Kidney (tissue), 14 donors: Measurements from ENCODE around the gene CTR9. TPM values are rescaled to one million over a fixed set of nuclear protein-coding genes. Genes with fewer than 3 reads are reported as not detected.

Experiments used
- DNase-seq, 5 donors: peaks; one replicate each; pipeline ENCODE4 v3.0.0-alpha.2; 2013 to 2020
- FAIRE-seq: peaks from 2 replicates; lab custom pipeline; 2012; peaks lifted over from hg19 to GRCh38; lab: Jason Lieb, UNC
- H3K27ac ChIP-seq, 2 donors: one replicate each; pipeline ENCODE4 v1.7.0; 2013; ENCODE audit warnings: low read depth in 2 of 2, low read length in 2 of 2, inconsistent platforms in 1 of 2
- H3K27me3 ChIP-seq: one replicate; pipeline ENCODE4 v1.7.1; 2013; ENCODE audit warnings: low read length, inconsistent platforms; ENCODE audit not compliant: control insufficient read depth, insufficient read depth
- H3K36me3 ChIP-seq, 3 donors: one replicate each; pipeline versions ENCODE4 v1.7.0 to v1.7.1; 2013; ENCODE audit warnings: low read length in 3 of 3, control low read depth in 1 of 3, inconsistent platforms in 1 of 3; ENCODE audit not compliant: insufficient read depth in 3 of 3, control insufficient read depth in 2 of 3
- H3K4me1 ChIP-seq, 3 donors: one replicate each; pipeline versions ENCODE4 v1.7.0 to v1.7.1; 2013; ENCODE audit warnings: low read length in 3 of 3, inconsistent platforms in 1 of 3, low read depth in 1 of 3; ENCODE audit not compliant: control insufficient read depth in 2 of 3, insufficient read depth in 2 of 3
- H3K4me3 ChIP-seq, 3 donors: one replicate each; pipeline versions ENCODE4 v1.7.0 to v1.8.1; 2013; ENCODE audit warnings: low read length in 3 of 3, control low read depth in 1 of 3, inconsistent platforms in 1 of 3
- H3K9ac ChIP-seq, 3 donors: one replicate each; pipeline versions ENCODE4 v1.7.0 to v1.7.1; 2013; ENCODE audit warnings: low read length in 3 of 3, control low read depth in 1 of 3, inconsistent platforms in 1 of 3
- H3K9me3 ChIP-seq, 3 donors: one replicate each; pipeline versions ENCODE4 v1.7.0 to v1.7.1; 2013; ENCODE audit warnings: low read length in 3 of 3, control low read depth in 1 of 3, inconsistent platforms in 1 of 3; ENCODE audit not compliant: control insufficient read depth in 2 of 3, insufficient read depth in 1 of 3
- CTCF ChIP-seq: IDR thresholded peaks from 3 replicates; pipeline ENCODE4 v1.5.1; 2012; ENCODE audit warnings: mild to moderate bottlenecking, moderate library complexity, borderline replicate concordance; ENCODE audit not compliant: insufficient read depth; ENCODE audit errors: extremely low read depth
- intact Hi-C: fragments of 100-400 bp; cut with DNase I; formaldehyde crosslinking; loops from one replicate; pipeline ENCODE4 v1.11.1; 2022
- polyA plus RNA-seq: library from polyadenylated mRNA; stranded (reverse); fragments of 350-450 nt; fragmentation: Illumina TruSeq; extraction: RNeasy Lipid Tissue Mini Kit (QIAGEN cat#74804); gene quantifications from one replicate; pipeline ENCODE4 v1.2.3, GENCODE V29; 2014; ENCODE audit warnings: low read depth, low replicate concordance; ENCODE audit not compliant: insufficient read depth
- total RNA-seq: library from RNA; stranded (reverse); fragmentation: NEBNext Ultra II Directional; extraction: Animal tissue kit (Norgen Biotek cat#: 25700); gene quantifications from one replicate; pipeline ENCODE4 v1.2.1, GENCODE V29; 2021
- donor health status: control.
- donor health status: control.
- donor health status: control.
- donor health status: control.
- donor health status: control.
- donor health status: DM: yes; HTN: yes; CAD: no.
- donor health status: Normal renal cell carcinoma (clear cell type).

CTR9 gene
- total and polyA plus RNA-seq, 2 donors from 2014 or later = 16.7 to 33.3 TPM

DNA sequence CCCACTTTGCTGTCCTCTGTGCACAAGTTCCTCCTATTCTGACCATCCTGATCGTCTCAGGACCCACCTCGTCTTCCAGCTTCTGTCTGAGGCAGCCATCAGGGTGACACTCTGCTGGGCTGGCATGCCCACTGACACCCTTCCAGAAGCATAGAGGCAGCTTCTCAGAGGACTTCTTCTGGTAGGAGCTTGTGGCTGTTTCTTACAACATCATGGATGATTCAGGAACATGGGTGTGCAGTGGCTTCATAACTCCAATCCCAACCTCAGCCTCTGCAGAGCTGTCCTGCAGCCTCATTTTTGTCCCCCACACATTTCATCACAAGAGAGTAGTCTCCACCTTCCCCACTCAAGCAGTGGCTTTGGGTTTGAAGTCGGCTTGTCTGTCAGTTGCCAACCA lies 20.9 kb upstream of the CTR9 start:
- Histone ChIP-seq H3K27ac (no peak overlapping the region), H3K4me1 (no peaks in the 10 kb centered on the region), H3K4me3 (no peak overlapping the region), H3K9me3 (peaks cover 0 to 5% (median 0%) of the 10 kb centered on the region in 3 donors), H3K27me3 (no peaks in the 10 kb centered on the region), H3K9ac (no peak overlapping the region), H3K36me3 (no peaks in the 10 kb centered on the region)
- intact Hi-C loops = loop anchor here (5.0 kb wide), 1 partner anchor 103 kb away; no protein-coding TSS in a partner anchor
- FAIRE-seq (no peak), DNase-seq (no peak)
- no peak for TF ChIP-seq CTCF

DNA sequence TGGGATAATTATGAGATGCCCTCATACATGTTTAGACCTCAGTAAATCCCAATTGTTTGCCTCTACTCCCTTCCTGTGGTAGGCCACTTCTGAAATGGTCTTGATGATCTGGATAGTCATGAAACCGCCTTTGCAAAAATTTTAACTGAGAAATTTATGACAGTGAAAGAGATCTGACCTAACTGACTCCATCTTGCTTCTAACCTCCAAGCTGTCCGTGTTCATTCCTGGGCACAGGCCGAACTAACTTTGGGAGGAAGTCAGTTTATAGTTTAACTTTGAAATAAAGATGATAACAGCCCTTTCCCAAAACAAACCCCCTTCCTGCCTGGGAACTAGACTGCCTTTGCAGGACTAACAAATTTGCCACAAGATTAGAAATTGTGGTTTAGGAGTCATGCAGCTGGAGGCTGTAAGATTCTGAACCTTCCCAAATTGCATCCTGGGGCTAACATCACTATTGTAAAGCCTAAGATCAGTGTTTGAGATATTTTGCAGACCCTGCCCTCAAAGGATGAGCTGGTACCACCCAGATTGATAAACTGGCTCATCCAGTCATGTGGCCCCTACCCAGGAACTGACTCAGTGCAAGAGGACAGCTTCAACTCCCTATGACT lies 19.9 kb upstream of the CTR9 start:
- Histone ChIP-seq H3K4me1 (peaks cover 0 to 3% (median 0%) of the 10 kb centered on the region in 3 donors), H3K27me3 (no peaks in the 10 kb centered on the region), H3K9me3 (peaks cover 0 to 5% (median 0%) of the 10 kb centered on the region in 3 donors), H3K36me3 (no peaks in the 10 kb centered on the region), H3K27ac (no peak overlapping the region), H3K4me3 (no peak overlapping the region), H3K9ac (no peak overlapping the region)
- TF ChIP-seq CTCF = no peak
- DNase-seq (no peak), FAIRE-seq (no peak)
- intact Hi-C loops = loop anchor here (5.0 kb wide), 1 partner anchor 104 kb away; no protein-coding TSS in a partner anchor

DNA sequence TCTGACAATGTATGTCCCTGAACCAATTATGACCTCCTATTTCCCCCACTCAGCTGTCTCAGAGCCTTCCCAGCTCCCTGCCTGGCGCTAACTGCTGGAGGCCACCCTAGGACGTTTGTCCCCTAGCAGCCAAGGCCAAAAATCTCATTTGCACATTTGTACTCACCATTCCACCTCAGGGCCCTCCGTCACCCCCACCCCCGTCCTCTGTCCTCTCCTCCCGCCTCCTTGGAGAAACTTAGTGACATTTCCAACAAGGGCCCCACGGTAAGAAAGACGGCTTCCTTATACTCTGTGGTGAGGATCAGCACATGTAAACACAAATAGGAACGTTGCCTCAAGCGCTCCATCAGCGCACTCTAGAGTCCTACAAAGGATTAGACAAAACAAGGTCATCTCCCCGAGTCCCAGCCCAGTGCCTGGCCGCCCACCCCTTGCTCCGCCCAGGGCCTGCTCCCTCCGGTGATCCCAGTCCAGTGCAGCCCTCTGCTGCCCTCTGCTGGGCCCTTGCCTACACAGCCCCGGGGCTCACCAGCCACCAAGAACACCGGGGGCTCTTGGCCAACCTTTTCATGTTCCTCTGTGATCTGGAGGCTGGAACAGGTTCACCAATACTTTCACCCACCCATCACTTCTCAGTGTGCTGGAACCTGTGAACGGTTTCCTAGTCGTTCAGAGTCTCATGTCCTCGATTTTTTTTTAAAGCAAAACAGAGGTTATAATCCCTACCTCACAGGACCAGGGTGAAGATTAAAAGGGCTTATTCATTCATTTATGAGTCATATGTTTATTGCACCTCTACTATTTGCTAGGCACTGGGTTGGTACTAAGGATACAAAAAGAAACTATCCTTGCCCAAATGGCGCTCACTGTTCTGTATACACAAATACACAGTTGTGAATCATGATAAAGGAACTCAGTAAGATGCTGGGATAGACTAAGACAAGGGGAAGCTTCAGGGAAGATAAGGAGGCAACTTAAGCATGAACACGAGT lies 15.3 kb upstream of the CTR9 start:
- TF ChIP-seq CTCF = peak; percentile 88
- H3K9ac ChIP-seq = peak overlapping the region in 2 of 3 donors; percentile 8 to 59
- FAIRE-seq (peak; percentile 66), DNase-seq (peak; percentile 94 to 98 (median 96))
- intact Hi-C loops = loop anchor here (5.0 kb wide), 1 partner anchor 328 kb away; no protein-coding TSS in a partner anchor
- H3K27me3 ChIP-seq = no peaks in the 10 kb centered on the region
- peaks cover 0 to 3% (median 0%) of the 10 kb centered on the region in 3 donors for H3K4me1 ChIP-seq
- no peaks in the 10 kb centered on the region for H3K36me3 ChIP-seq
- peaks cover 0 to 5% (median 0%) of the 10 kb centered on the region in 3 donors for H3K9me3 ChIP-seq
- H3K27ac ChIP-seq = no peak overlapping the region
- H3K4me3 ChIP-seq = peak overlapping the region; percentile 28 to 42 (median 31)
